ENCODE data around the gene USP1. TPM values are rescaled to one million over a fixed set of nuclear protein-coding genes. Genes with fewer than 3 reads are reported as not detected.

USP1 gene
- total RNA-seq, 4 donors from 2014 or later, result 16.9 to 93.5 (median 41.5) TPM

DNA sequence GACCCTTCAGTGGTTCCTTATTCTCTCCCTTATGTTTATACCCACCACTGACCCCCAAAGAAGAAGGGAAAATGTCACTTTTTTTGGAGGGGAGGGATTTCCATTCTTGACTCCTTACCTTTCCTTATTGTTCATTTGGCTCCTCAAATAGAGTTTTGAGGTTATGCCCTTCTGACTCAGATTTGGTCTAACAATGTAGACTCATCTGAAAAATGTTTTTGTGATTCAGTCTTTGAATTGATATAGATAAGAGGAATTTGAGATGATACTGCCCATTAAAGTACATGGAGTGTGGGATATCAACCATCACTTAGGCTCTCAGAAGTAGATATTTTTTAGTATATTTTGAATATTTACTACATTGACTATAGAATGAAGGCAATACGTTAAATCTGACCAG lies 16.1 kb downstream of the USP1 start:
- intact Hi-C loops (cut with DNase I; ENCODE audit: low total_unique reads), result no loop called here
- Histone ChIP-seq H3K9me3 (no peaks in the 10 kb centered on the region), H3K27me3 (no peaks in the 10 kb centered on the region), H3K36me3 (no peaks in the 10 kb centered on the region), H3K27ac (no peak overlapping the region), H3K4me1 (no peaks in the 10 kb centered on the region), H3K4me3 (no peak overlapping the region)
- DNase-seq, result no peak
- no peak for TF ChIP-seq CTCF (IDR thresholded peaks at IDR 0.05)

- Histone ChIP-seq H3K4me1 (no peaks in the 10 kb centered on the region), H3K27me3 (no peaks in the 10 kb centered on the region), H3K27ac (no peak overlapping the region), H3K4me3 (no peak overlapping the region), H3K36me3 (no peaks in the 10 kb centered on the region), H3K9me3 (no peaks in the 10 kb centered on the region)
- intact Hi-C loops (cut with DNase I; ENCODE audit: low total_unique reads), result no loop called here
- TF ChIP-seq CTCF (IDR thresholded peaks at IDR 0.05), result no peak
- no peak for TF ChIP-seq POLR2A (IDR thresholded peaks at IDR 0.05)
- no peak for DNase-seq
Measured at GRCh38 chr1:62457955-62458354, 21.1 kb downstream of the USP1 start.

DNA sequence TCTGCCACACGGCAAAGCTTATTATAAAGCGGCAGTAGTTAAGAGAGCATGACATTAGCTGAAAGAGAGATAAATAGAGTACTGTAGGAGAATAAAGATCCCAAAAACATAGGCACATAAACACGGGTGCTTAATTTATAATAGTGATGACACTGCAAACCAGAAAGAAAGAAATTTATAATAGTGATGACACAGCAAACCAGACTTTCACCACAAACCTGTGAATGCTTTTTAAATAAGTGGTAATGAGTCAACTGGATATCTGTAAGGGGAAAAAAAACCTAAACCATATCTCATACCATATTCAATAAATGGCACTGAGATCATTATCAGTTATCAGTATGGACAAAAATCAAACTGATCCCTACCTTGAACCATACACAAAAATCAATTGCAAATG lies 25.5 kb downstream of the USP1 start:
- Histone ChIP-seq H3K27ac (no peak overlapping the region), H3K36me3 (no peaks in the 10 kb centered on the region), H3K4me1 (no peaks in the 10 kb centered on the region), H3K9me3 (no peaks in the 10 kb centered on the region), H3K4me3 (no peak overlapping the region), H3K27me3 (no peaks in the 10 kb centered on the region)
- intact Hi-C loops (cut with DNase I; ENCODE audit: low total_unique reads), result no loop called here
- TF ChIP-seq CTCF (IDR thresholded peaks at IDR 0.05) (no peak), POLR2A (IDR thresholded peaks at IDR 0.05) (no peak)
- DNase-seq, result no peak

DNA sequence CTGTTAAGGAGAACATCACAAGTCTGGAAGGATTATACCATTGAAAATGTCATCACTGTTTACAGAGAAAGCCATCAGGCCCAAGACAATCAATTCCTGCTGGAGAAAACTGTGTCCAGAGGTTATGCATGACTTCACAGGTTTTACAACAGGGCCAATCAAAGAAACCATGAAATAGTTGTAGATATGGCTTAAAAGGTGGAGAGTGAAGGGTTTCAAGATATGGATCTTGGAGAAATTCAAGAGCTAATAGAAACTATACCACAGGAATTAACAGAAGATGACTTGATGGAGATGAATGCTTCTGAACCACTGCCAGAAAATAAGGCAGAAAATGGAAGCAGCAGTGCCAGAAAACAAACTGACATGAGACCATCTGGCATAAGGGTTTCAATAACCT lies 30.2 kb downstream of the USP1 start:
- Histone ChIP-seq H3K36me3 (no peaks in the 10 kb centered on the region), H3K27ac (no peak overlapping the region), H3K27me3 (no peaks in the 10 kb centered on the region), H3K9me3 (peaks cover 0 to 4% of the 10 kb centered on the region in 2 donors), H3K4me3 (no peak overlapping the region), H3K4me1 (no peaks in the 10 kb centered on the region)
- intact Hi-C loops (cut with DNase I; ENCODE audit: low total_unique reads), result no loop called here
- no peak for DNase-seq
- TF ChIP-seq CTCF (IDR thresholded peaks at IDR 0.05) (no peak), POLR2A (IDR thresholded peaks at IDR 0.05) (no peak)

DNA sequence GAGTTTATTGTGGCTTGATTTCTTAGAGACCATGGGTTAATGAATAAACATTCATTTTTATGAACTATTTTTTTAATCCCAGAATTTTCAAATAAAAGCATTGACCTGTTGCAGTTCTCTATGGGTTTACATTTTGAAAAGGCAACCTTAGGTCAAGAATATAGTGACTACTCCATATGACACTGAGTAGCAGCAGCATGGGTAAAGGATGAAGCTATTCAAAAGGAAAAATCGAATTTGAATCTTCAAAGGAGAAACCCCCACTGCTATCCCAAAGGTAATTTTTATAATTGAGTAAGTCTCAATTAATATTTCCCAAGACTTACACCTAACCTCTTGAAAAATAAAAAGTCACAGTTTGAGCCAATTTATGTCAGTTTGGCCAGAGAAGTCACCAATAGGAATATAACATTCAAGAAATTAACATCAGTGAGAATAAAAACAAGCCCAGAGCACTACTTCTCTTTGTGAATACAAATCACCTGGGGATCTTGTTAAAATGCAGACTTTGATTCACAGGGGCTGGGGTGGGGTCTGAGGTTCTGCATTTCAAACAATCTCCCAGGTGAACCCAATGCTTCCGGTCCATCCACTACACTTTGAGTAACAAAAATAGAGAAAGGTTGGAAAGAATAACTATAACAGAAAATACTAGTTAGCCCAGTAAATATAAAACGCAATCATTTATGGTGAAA lies 39.8 kb downstream of the USP1 start:
- intact Hi-C loops (cut with DNase I; ENCODE audit: low total_unique reads), result no loop called here
- no peak for TF ChIP-seq POLR2A (IDR thresholded peaks at IDR 0.05)
- no peak for TF ChIP-seq CTCF (IDR thresholded peaks at IDR 0.05)
- no peak overlapping the region for H3K27ac ChIP-seq
- no peaks in the 10 kb centered on the region for H3K27me3 ChIP-seq
- DNase-seq, result no peak
- H3K4me1 ChIP-seq, result no peaks in the 10 kb centered on the region
- H3K36me3 ChIP-seq, result no peaks in the 10 kb centered on the region
- no peaks in the 10 kb centered on the region for H3K9me3 ChIP-seq
- H3K4me3 ChIP-seq, result no peak overlapping the region
